ENCODE measurements around the gene HAL.

DNA sequence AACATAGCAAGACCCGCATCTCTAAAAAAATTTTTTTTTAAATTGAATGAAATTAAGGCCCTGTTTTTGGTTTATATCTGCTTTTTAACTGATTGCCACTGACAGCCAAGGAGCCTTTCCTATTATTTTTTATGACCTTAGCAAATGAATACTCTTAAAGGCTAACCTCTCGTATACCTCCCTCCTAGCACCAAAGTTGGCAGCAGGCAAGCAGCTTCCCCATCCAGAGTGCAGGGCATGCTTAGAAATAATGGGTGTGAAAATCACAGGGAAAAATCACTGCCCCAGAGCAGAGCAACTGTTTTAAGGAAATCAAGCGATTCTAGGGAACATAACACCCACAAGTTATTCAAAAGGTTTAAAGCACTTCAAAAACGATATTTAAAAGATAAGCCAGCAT is 20.7 kb downstream of the HAL start:
- TF ChIP-seq, protein P1, sequence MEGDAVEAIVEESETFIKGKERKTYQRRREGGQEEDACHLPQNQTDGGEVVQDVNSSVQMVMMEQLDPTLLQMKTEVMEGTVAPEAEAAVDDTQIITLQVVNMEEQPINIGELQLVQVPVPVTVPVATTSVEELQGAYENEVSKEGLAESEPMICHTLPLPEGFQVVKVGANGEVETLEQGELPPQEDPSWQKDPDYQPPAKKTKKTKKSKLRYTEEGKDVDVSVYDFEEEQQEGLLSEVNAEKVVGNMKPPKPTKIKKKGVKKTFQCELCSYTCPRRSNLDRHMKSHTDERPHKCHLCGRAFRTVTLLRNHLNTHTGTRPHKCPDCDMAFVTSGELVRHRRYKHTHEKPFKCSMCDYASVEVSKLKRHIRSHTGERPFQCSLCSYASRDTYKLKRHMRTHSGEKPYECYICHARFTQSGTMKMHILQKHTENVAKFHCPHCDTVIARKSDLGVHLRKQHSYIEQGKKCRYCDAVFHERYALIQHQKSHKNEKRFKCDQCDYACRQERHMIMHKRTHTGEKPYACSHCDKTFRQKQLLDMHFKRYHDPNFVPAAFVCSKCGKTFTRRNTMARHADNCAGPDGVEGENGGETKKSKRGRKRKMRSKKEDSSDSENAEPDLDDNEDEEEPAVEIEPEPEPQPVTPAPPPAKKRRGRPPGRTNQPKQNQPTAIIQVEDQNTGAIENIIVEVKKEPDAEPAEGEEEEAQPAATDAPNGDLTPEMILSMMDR (IDR thresholded peaks at IDR 0.05; ENCODE audit: low read length), result no peak
- TF ChIP-seq EZH2 (optimal IDR thresholded peaks at IDR 0.05; ENCODE audit: low read depth, low read length), result no peak
